Fibroblast of skin of abdomen (primary cell): ENCODE results near the gene SBK3. TPM values are rescaled to one million over a fixed set of nuclear protein-coding genes. Genes with fewer than 3 reads are reported as not detected.
"Not testable (repeated sequence)": the region's sequence is repeated elsewhere in the genome, so short reads cannot be mapped to it uniquely, and the experiment has no call there.

Experiments
- DNase-seq: peaks from one replicate; pipeline ENCODE4 v3.0.0-alpha.2; 2013
- polyA plus RNA-seq, 2 experiments: library from polyadenylated mRNA; unstranded; fragments of 120-200 nt; gene quantifications; one replicate each; pipeline ENCODE4 v1.2.1, GENCODE V29; 2013; ENCODE audit not compliant: insufficient read length in 2 of 2

Gene SBK3
- not detected for polyA plus RNA-seq (2013, experiment 1 of 2; ENCODE audit: insufficient read length)
- not detected for polyA plus RNA-seq (2013, experiment 2 of 2; ENCODE audit: insufficient read length)

GRCh38 chr19:55545443-55545842 lies at the start of gene SBK3:
Gene SBK3 (minus strand): TSS chr19:55545543. CDS start chr19:55545543, 0 bp downstream.
- DNase-seq = no peak

- DNase-seq = no peak
Measured at GRCh38 chr19:55593096-55593772, 47.9 kb upstream of the SBK3 start.

- no peak for DNase-seq
Measured at GRCh38 chr19:55592391-55593090, 47.2 kb upstream of the SBK3 start.

DNA sequence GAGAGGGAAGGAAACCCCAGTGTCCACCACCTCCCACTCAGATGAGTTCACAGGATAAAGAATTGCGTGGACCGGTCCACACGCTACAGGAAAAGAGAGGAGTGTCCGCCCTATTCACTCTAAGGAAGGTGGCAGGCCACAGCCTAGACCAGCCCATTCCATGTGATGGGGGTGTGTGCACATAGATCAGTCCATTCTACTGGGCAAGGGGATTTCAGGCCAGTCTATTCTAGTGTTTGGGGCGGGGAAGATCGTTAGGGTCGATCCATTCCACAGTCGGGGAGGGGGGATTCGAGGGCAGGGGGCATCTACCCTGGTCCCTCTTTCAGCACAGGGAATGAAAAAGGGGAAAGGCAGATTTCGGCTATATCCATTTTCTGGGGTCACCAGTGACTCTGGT lies 46.2 kb upstream of the SBK3 start:
- DNase-seq = no peak

GRCh38 chr19:55590617-55591016 lies 45.3 kb upstream of the SBK3 start:
- DNase-seq = no peak

DNA sequence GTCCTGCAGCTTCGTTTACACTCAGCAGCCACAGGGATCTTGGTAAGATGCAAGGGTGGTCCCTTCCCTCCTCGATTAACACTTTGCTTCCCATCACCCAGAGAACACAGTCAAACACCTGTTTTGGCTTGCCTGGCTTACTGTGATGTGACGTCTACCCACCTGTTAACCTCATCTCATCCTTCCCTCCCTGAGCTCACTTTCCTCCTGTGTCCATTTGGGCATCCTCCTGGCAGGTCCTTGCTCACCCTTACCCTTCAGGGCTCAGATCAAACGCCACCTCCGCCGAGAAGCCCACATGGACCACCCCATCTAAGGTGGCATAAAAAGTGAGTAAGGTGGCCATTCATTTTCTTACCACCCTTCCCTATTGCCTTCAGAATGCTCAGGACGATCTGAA lies 44.8 kb upstream of the SBK3 start:
- no peak for DNase-seq

GRCh38 chr19:55588738-55589137 lies 43.4 kb upstream of the SBK3 start:
- no peak for DNase-seq

DNA sequence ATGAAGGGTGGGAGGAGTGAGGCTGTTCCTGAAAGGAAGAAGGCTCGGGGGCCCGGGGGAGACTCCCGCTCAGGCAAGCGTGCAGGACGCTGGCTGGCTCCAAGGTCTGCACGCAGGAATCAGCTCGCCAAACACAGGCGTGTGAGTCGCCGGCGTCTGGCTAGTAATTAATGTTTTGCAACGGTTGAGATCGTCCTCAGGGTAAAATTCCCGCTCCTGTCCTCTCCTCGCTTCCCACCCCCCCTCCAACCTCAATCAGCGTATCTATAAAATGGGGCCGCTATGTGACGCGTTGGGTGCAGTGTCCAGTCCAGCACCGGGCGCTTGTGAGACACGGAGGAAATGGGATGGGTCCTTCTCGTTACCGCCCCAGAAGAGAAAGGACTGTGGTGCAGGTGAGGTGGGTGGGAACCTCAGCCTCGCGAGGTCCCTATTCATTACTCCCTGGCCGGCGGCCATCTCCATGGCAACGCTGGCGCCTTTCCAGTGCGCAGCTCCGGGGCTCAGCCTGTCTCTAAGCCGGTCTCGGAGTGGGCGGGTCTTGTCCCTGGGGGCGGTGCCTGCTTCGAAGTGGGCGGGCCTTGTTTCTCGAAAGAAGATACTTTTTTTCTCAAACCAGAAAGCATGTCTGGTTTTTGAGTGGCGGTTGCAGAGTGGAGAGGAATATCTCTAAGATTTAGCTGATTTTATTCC lies 41.8 kb upstream of the SBK3 start:
- DNase-seq = peak; percentile 90

GRCh38 chr19:55585658-55586339 lies 40.5 kb upstream of the SBK3 start:
- peak; percentile 90 for DNase-seq

GRCh38 chr19:55584871-55585270 lies 39.5 kb upstream of the SBK3 start:
- no peak for DNase-seq

- DNase-seq = not testable (repeated sequence)
Measured at GRCh38 chr19:55583897-55584296, 38.6 kb upstream of the SBK3 start.

DNA sequence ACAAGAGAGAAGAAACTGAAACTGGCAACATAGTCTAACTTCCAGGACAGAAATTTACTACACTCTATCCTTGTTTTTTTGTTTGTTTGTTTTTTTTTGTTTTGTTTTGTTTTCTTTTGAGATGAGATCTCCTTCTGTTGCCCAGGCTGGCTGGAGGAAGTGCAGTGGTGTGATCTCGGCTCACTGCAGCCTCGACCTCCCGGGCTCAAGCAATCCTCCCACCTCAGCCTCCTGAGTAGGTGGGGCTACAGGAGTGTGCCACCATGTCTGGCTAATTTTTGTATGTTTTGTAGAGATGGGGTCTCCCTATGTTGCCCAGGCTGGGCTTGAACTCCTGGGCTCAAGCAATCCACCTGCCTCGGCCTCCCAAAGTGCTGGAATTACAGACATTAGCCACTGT lies 36.9 kb upstream of the SBK3 start:
- DNase-seq = not testable (repeated sequence)

GRCh38 chr19:55581823-55582223 lies 36.5 kb upstream of the SBK3 start:
- peak; percentile 31 for DNase-seq

GRCh38 chr19:55581145-55581822 lies 35.9 kb upstream of the SBK3 start:
- DNase-seq = no peak

DNA sequence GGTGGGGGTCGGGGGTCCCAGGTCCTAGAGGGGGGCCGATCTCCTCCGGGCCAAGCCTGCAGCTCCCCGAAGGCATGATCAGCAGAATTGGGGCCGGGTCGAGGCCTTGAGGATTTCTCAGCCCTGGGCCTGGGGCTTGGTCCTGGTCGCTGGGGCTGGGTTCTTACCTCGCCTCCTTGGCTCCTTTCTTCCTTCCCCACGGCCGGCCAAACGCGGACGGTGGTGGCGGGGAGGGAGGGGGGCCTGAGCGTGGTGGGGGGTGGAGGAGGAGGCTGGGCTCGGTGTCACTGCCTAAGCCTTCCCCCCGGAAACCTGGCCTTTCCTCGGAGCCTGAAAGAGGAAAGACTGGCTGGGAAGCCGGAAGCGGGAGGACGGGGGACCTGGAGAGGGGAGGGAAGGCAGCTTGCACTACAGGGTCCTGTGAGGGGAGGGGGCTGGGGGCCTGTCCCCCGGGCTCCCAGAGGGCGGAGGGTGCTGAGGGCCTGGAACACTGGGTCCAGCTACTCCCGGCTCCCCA lies 35.3 kb upstream of the SBK3 start, which contains the start of gene ZNF579:
Gene ZNF579 (minus strand): TSS at position 221 of the 517 bp plus-strand sequence. CDS start 1,209 bp downstream, outside the sequence.
- peak; percentile 91 for DNase-seq

DNA sequence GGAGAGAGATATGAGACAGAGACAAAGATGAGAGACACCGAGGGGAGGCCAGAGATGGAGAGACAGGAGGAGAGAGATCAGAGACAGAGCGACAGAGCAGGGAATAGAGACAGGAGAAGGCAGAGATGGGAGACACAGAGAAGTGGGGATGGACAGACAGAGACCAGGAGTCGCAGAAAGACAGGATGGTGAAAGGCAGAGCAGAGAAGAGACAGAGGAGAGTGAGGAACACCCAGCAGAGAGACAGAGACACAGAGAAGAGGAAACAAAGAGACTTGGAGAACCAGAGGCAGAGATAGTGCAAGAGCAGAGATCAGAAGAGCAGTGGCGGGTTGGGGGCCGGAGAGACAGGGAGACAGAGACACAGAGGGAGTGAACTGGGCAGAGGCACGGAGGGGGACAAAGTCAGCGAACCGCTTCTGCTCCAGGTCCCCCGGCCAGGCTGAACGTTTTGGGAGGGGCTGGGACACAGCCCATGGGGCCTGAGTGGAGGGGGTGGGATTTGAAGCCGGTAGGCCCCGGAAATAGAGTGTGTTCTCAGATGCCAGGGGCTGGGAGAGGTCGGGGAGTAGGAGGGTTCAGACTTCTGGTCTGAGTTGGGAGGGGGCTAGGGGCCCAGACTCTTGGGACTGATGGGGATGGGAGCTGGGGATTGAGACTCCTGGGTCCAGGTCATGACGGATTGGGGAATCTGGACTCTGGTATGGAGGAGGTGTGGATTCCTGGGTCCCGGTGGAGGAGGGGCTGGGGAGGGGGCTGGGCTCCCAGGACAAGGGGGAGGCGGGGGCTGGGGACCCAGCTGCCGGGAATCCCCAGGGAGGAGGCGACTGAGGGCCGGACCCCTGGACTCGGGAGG lies 34.7 kb upstream of the SBK3 start:
- peak; percentile 31 for DNase-seq

GRCh38 chr19:55578761-55579747 lies 33.7 kb upstream of the SBK3 start:
- DNase-seq = no peak

DNA sequence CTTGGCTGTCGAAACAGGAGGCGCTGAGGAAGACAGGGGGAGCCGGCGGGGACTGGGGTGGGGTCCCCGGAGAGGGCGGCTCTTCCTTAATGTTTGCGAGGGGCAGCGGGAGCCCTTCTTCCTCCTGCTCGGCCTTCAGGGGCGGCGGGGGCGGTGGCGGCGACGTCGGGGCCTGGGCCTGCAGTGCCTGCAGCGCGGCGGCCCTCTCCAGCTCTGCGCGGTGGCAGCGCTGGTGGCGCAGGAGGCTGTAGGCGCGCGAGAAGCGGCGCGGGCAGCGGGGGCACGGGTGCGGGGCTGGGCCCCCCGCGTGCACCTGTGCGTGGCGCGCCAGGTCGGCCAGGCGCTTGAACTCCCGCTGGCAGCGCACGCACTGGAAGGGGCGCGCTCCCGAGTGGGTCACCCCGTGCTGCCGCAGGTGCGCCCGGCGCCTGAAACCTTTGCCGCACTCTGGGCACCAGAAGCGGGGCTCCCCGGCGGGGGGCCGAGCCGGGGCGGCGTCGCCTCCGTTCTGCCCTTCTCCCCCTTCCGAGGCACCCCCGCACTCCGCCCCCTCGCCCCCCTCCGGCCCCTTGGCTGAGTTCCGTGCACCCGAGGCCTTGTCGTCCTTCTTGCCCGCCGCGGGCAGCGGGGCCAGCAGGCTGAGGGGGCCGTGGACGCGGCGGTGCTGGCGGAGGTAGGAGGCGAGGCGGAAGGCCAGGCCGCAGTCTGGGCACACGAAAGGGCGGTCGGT lies 32.9 kb upstream of the SBK3 start:
- DNase-seq = no peak

DNA sequence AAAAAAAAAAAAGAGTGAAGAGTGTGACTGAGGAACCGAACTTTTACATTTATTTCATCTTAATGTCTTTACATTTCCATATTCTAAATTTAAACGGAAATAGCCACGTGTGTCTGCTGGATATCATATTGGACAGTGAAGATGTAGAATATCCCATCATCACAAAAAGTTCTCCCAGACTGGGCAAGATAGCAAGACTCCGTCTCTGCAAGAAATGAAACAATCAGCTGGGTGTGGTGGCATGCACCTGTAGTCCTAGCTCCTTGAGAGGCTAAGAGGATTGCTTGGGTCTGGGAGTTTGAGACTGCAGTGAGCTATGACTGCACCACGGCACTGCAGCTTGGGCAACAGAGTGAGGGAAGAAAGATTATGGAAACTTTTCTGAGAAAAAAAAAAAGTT lies 31.4 kb upstream of the SBK3 start:
- no peak for DNase-seq
